DOHH2 (cell line): ENCODE measurements around the gene NT5DC1.
"Not testable (repeated sequence)": the region's sequence is repeated elsewhere in the genome, so short reads cannot be mapped to it uniquely, and the experiment has no call there.

Source experiments
- H3F3A ChIP-seq: fragments of 200-600 bp; sonication (generic), shearing (Covaris generic); 2 replicates; pipeline ENCODE4 v1.6.0; 2016; ENCODE audit warnings: antibody characterized with exemption, mild to moderate bottlenecking; ENCODE audit not compliant: control insufficient read depth, insufficient read depth
- H3K27ac ChIP-seq: fragments of 200-600 bp; sonication (generic); 2 replicates; pipeline ENCODE4 v1.5.1; 2014; ENCODE audit warnings: low read depth, mild to moderate bottlenecking, low read length, moderate library complexity
- H3K27me3 ChIP-seq: fragments of 200-600 bp; sonication (generic); 2 replicates; pipeline ENCODE4 v1.6.1; 2014; ENCODE audit warnings: mild to moderate bottlenecking, low read length, mixed read lengths; ENCODE audit not compliant: control insufficient read depth
- H3K36me3 ChIP-seq: fragments of 200-600 bp; sonication (generic); 2 replicates; pipeline ENCODE4 v1.6.1; 2014; ENCODE audit warnings: mild to moderate bottlenecking, low read length, moderate library complexity, mixed read lengths; ENCODE audit not compliant: control insufficient read depth
- H3K4me1 ChIP-seq: fragments of 200-600 bp; sonication (generic); 2 replicates; pipeline ENCODE4 v1.6.1; 2014; ENCODE audit warnings: mild to moderate bottlenecking, low read length, mixed read lengths; ENCODE audit not compliant: control insufficient read depth
- H3K4me2 ChIP-seq: fragments of 200-600 bp; sonication (generic); 2 replicates; pipeline ENCODE4 v1.6.0; 2014; ENCODE audit warnings: mild to moderate bottlenecking, low read length, moderate library complexity
- H3K4me3 ChIP-seq: fragments of 200-600 bp; sonication (generic); 2 replicates; pipeline ENCODE4 v1.5.1; 2014; ENCODE audit warnings: mild to moderate bottlenecking, low read length, mixed read lengths
- H3K79me2 ChIP-seq: fragments of 200-600 bp; sonication (generic); 2 replicates; pipeline ENCODE4 v1.6.1; 2014; ENCODE audit warnings: mild to moderate bottlenecking, low read length, mixed read lengths; ENCODE audit not compliant: control insufficient read depth
- H3K9me2 ChIP-seq: fragments of 200-600 bp; sonication (generic); replicated peaks from 2 replicates; pipeline ENCODE4 v1.6.1; 2014; ENCODE audit warnings: mild to moderate bottlenecking, low read length, mixed read lengths; ENCODE audit not compliant: control insufficient read depth
- H3K9me3 ChIP-seq: fragments of 200-600 bp; sonication (generic); 2 replicates; pipeline ENCODE4 v1.6.1; 2014; ENCODE audit warnings: antibody characterized with exemption, low read length, mixed read lengths; ENCODE audit not compliant: control insufficient read depth, insufficient read depth
- H4K20me1 ChIP-seq: fragments of 200-600 bp; sonication (generic); 2 replicates; pipeline ENCODE4 v1.6.0; 2014; ENCODE audit warnings: low read depth, mild to moderate bottlenecking, antibody characterized with exemption, low read length, moderate library complexity; ENCODE audit not compliant: control insufficient read depth, insufficient read depth
- EZH2phosphoT487 ChIP-seq: fragments of 200-600 bp; sonication (generic); IDR thresholded peaks from 2 replicates; pipeline ENCODE4 v1.6.1; 2017; ENCODE audit warnings: borderline replicate concordance, mild to moderate bottlenecking, antibody characterized with exemption, low read length, moderate library complexity, mixed read lengths
- TF ChIP-seq, protein P1 (sequence below): fragments of 200-600 bp; sonication (generic); IDR thresholded peaks from one replicate; pipeline ENCODE4 v1.5.1; 2014; ENCODE audit warnings: antibody characterized with exemption, mild to moderate bottlenecking, low read depth, low read length; ENCODE audit not compliant: poor library complexity, severe bottlenecking

Gene NT5DC1

DNA sequence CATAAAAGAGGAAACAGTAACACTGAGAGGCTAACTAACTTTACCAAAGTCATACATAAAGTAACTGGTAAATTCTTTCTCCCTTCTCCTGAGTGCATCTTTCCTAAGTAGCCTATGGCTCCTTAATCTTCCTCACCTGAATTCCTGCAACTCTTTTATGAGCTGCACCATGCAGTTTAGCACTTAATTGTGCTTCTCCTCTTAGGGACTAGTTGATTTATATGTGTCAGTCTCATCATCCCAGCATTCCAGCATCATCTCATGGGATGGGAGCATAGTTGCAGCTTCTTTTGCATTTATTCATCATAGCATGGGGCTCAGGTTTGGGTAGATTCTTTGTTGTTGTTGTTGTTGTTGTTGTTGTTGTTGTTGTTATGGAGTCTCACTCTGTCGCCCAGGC lies 182.5 kb downstream of the NT5DC1 start:
- Histone ChIP-seq H3K4me1 (peaks cover 15% of the 10 kb centered on the region), H3K9me2 (no peaks in the 10 kb centered on the region), H3K4me3 (no peak overlapping the region), H3K79me2 (peaks cover 15% of the 10 kb centered on the region), H3K9me3 (no peaks in the 10 kb centered on the region), H3F3A (no peaks in the 10 kb centered on the region), H4K20me1 (no peaks in the 10 kb centered on the region), H3K27ac (no peak overlapping the region), H3K27me3 (no peaks in the 10 kb centered on the region), H3K36me3 (peaks cover 8% of the 10 kb centered on the region), H3K4me2 (no peak overlapping the region)
- no peak for TF ChIP-seq EZH2phosphoT487
- TF ChIP-seq, protein P1, sequence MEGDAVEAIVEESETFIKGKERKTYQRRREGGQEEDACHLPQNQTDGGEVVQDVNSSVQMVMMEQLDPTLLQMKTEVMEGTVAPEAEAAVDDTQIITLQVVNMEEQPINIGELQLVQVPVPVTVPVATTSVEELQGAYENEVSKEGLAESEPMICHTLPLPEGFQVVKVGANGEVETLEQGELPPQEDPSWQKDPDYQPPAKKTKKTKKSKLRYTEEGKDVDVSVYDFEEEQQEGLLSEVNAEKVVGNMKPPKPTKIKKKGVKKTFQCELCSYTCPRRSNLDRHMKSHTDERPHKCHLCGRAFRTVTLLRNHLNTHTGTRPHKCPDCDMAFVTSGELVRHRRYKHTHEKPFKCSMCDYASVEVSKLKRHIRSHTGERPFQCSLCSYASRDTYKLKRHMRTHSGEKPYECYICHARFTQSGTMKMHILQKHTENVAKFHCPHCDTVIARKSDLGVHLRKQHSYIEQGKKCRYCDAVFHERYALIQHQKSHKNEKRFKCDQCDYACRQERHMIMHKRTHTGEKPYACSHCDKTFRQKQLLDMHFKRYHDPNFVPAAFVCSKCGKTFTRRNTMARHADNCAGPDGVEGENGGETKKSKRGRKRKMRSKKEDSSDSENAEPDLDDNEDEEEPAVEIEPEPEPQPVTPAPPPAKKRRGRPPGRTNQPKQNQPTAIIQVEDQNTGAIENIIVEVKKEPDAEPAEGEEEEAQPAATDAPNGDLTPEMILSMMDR: no peak

GRCh38 chr6:116284984-116285383 lies 184.3 kb downstream of the NT5DC1 start:
- H3F3A ChIP-seq, H3K79me2 ChIP-seq, H3K9me3 ChIP-seq, H3K4me1 ChIP-seq, H3K27ac ChIP-seq, H3K27me3 ChIP-seq, H3K4me3 ChIP-seq, H4K20me1 ChIP-seq, H3K4me2 ChIP-seq, H3K9me2 ChIP-seq, H3K36me3 ChIP-seq: not testable (repeated sequence)

DNA sequence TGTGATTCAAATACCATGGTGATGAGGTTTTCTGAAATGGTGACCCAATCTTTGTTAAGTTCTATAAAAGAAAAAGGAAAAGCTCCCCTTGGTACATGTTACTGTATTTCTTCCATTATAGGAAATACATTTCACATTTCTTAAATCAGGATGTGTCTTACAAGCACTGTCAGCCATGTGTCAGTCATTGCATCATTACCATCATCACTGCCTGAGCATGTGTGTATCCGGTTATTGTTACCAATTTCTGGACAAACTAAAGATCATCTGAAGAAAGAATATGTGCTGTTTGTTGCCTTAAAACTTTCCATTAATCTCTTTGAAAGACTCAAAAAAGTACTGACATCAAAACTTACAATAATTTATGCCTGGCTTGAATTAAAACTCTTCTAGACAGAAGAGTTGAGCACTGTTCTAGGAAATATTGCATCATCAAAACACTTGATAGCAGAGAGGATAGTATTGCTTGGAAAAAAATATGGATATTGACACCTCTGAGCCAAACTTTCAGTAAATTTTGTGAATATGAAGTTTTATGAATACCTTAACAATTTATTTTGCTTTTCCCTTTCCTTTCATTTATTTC lies 186.2 kb downstream of the NT5DC1 start:
- Histone ChIP-seq H3K9me3 (no peaks in the 10 kb centered on the region), H3K27ac (no peak overlapping the region), H3K4me3 (no peak overlapping the region), H3K27me3 (0 out of 2 replicates have a peak, but pooled peaks cover 5% of the 10 kb centered on the region), H4K20me1 (no peaks in the 10 kb centered on the region), H3K4me2 (no peak overlapping the region), H3F3A (no peaks in the 10 kb centered on the region), H3K79me2 (no peaks in the 10 kb centered on the region), H3K36me3 (no peaks in the 10 kb centered on the region), H3K4me1 (peaks cover 3% of the 10 kb centered on the region), H3K9me2 (no peaks in the 10 kb centered on the region)
- TF ChIP-seq, protein P1: no peak
- TF ChIP-seq EZH2phosphoT487: no peak

- Histone ChIP-seq H3K27ac (no peak overlapping the region), H3K4me3 (no peak overlapping the region), H3F3A (no peaks in the 10 kb centered on the region), H3K4me1 (peaks cover 5% of the 10 kb centered on the region), H3K9me2 (no peaks in the 10 kb centered on the region), H4K20me1 (no peaks in the 10 kb centered on the region), H3K27me3 (0 out of 2 replicates have a peak, but pooled peaks cover 7% of the 10 kb centered on the region), H3K79me2 (no peaks in the 10 kb centered on the region), H3K4me2 (no peak overlapping the region), H3K9me3 (no peaks in the 10 kb centered on the region), H3K36me3 (no peaks in the 10 kb centered on the region)
- TF ChIP-seq, protein P1: peak; percentile 72
- TF ChIP-seq EZH2phosphoT487: no peak
Measured at GRCh38 chr6:116287689-116288282, 187.1 kb downstream of the NT5DC1 start.
